ENCODE data around the gene DNAH11. TPM values are rescaled to one million over a fixed set of nuclear protein-coding genes. Genes with fewer than 3 reads are reported as not detected.

Gene DNAH11
- total and polyA plus RNA-seq, 2 of the 8 experiments (the other 6 are each of a cell fraction or from before 2014, with no cell fraction given) = 1.8 to 4.9 TPM

DNA sequence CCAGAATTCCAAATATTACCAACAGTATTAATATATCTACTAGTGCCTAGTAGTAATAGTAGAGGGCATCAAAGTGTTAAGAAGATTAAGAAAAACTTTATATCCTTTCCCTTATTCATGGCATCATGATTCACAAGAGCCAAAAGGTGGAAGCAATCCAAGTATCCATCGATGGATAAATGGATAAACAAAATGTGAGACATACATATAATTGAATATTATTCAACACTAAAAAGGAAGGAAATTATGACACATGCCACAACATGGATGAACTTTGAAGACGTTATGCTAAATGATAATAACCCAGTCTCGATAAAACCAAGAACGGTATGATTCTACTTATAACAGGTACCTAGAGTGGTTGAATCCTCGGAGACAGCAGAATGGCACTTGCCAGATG lies 379.8 kb downstream of the DNAH11 start (continued):
- TF ChIP-seq, protein P1, sequence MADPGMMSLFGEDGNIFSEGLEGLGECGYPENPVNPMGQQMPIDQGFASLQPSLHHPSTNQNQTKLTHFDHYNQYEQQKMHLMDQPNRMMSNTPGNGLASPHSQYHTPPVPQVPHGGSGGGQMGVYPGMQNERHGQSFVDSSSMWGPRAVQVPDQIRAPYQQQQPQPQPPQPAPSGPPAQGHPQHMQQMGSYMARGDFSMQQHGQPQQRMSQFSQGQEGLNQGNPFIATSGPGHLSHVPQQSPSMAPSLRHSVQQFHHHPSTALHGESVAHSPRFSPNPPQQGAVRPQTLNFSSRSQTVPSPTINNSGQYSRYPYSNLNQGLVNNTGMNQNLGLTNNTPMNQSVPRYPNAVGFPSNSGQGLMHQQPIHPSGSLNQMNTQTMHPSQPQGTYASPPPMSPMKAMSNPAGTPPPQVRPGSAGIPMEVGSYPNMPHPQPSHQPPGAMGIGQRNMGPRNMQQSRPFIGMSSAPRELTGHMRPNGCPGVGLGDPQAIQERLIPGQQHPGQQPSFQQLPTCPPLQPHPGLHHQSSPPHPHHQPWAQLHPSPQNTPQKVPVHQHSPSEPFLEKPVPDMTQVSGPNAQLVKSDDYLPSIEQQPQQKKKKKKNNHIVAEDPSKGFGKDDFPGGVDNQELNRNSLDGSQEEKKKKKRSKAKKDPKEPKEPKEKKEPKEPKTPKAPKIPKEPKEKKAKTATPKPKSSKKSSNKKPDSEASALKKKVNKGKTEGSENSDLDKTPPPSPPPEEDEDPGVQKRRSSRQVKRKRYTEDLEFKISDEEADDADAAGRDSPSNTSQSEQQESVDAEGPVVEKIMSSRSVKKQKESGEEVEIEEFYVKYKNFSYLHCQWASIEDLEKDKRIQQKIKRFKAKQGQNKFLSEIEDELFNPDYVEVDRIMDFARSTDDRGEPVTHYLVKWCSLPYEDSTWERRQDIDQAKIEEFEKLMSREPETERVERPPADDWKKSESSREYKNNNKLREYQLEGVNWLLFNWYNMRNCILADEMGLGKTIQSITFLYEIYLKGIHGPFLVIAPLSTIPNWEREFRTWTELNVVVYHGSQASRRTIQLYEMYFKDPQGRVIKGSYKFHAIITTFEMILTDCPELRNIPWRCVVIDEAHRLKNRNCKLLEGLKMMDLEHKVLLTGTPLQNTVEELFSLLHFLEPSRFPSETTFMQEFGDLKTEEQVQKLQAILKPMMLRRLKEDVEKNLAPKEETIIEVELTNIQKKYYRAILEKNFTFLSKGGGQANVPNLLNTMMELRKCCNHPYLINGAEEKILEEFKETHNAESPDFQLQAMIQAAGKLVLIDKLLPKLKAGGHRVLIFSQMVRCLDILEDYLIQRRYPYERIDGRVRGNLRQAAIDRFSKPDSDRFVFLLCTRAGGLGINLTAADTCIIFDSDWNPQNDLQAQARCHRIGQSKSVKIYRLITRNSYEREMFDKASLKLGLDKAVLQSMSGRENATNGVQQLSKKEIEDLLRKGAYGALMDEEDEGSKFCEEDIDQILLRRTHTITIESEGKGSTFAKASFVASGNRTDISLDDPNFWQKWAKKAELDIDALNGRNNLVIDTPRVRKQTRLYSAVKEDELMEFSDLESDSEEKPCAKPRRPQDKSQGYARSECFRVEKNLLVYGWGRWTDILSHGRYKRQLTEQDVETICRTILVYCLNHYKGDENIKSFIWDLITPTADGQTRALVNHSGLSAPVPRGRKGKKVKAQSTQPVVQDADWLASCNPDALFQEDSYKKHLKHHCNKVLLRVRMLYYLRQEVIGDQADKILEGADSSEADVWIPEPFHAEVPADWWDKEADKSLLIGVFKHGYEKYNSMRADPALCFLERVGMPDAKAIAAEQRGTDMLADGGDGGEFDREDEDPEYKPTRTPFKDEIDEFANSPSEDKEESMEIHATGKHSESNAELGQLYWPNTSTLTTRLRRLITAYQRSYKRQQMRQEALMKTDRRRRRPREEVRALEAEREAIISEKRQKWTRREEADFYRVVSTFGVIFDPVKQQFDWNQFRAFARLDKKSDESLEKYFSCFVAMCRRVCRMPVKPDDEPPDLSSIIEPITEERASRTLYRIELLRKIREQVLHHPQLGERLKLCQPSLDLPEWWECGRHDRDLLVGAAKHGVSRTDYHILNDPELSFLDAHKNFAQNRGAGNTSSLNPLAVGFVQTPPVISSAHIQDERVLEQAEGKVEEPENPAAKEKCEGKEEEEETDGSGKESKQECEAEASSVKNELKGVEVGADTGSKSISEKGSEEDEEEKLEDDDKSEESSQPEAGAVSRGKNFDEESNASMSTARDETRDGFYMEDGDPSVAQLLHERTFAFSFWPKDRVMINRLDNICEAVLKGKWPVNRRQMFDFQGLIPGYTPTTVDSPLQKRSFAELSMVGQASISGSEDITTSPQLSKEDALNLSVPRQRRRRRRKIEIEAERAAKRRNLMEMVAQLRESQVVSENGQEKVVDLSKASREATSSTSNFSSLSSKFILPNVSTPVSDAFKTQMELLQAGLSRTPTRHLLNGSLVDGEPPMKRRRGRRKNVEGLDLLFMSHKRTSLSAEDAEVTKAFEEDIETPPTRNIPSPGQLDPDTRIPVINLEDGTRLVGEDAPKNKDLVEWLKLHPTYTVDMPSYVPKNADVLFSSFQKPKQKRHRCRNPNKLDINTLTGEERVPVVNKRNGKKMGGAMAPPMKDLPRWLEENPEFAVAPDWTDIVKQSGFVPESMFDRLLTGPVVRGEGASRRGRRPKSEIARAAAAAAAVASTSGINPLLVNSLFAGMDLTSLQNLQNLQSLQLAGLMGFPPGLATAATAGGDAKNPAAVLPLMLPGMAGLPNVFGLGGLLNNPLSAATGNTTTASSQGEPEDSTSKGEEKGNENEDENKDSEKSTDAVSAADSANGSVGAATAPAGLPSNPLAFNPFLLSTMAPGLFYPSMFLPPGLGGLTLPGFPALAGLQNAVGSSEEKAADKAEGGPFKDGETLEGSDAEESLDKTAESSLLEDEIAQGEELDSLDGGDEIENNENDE (IDR thresholded peaks at IDR 0.05; ENCODE audit: insufficient replicate concordance, low read length) = no peak
- TF ChIP-seq TAF1 (IDR thresholded peaks at IDR 0.05; ENCODE audit: low read depth, low read length) = no peak
- TF ChIP-seq SUZ12 (IDR thresholded peaks at IDR 0.05; ENCODE audit: low read length) = no peak
- TF ChIP-seq, protein P2, sequence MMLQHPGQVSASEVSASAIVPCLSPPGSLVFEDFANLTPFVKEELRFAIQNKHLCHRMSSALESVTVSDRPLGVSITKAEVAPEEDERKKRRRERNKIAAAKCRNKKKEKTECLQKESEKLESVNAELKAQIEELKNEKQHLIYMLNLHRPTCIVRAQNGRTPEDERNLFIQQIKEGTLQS (IDR thresholded peaks at IDR 0.05; ENCODE audit: insufficient read depth, low read depth, low read length) = no peak
- no peak for TF ChIP-seq JUND (IDR thresholded peaks at IDR 0.05; ENCODE audit: low read length)
- no peak for TF ChIP-seq JUN (IDR thresholded peaks at IDR 0.05; ENCODE audit: low read depth, low read length)
- TF ChIP-seq, protein P3, sequence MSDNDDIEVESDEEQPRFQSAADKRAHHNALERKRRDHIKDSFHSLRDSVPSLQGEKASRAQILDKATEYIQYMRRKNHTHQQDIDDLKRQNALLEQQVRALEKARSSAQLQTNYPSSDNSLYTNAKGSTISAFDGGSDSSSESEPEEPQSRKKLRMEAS (IDR thresholded peaks at IDR 0.05) = no peak
- TF ChIP-seq BRCA1 (IDR thresholded peaks at IDR 0.05; ENCODE audit: low read depth, low read length) = no peak
- TF ChIP-seq NRF1 (IDR thresholded peaks at IDR 0.05; ENCODE audit: low read depth, low read length) = no peak
- TF ChIP-seq RBBP5 (IDR thresholded peaks at IDR 0.05; ENCODE audit: borderline replicate concordance, low read depth, low read length) = no peak
- no peak for TF ChIP-seq ZNF274 (IDR thresholded peaks at IDR 0.05; ENCODE audit: borderline replicate concordance, extremely low read depth, low read length)
- no peak for TF ChIP-seq GABPA (IDR thresholded peaks at IDR 0.05; ENCODE audit: borderline replicate concordance, insufficient read depth, low read length)
